IPS-20b (cell line): Measurements from ENCODE around the gene PRDM2.
A peak's percentile ranks its signal among the peaks of the same experiment; 100 is the strongest.

Experiments
- H3K27ac ChIP-seq: one replicate; pipeline ENCODE4 v1.5.1; 2013; ENCODE audit warnings: low read length
- H3K27me3 ChIP-seq: 2 replicates; pipeline ENCODE4 v1.6.1; 2013; ENCODE audit warnings: mild to moderate bottlenecking, low read length, inconsistent platforms; ENCODE audit not compliant: insufficient read depth
- H3K36me3 ChIP-seq: 2 replicates; pipeline ENCODE4 v1.6.1; 2013; ENCODE audit warnings: low read depth, mild to moderate bottlenecking, inconsistent platforms, low read length, moderate library complexity; ENCODE audit not compliant: insufficient read depth
- H3K4me1 ChIP-seq: 2 replicates; pipeline ENCODE4 v1.6.1; 2013; ENCODE audit warnings: mild to moderate bottlenecking, control low read depth, inconsistent platforms, low read length, moderate library complexity; ENCODE audit not compliant: insufficient read depth
- H3K4me3 ChIP-seq: 2 replicates; pipeline ENCODE4 v1.5.1; 2013; ENCODE audit warnings: mild to moderate bottlenecking, low read length, inconsistent platforms
- H3K9ac ChIP-seq: 2 replicates; pipeline ENCODE4 v1.6.1; 2013; ENCODE audit warnings: low read depth, mild to moderate bottlenecking, inconsistent platforms, low read length, moderate library complexity
- H3K9me3 ChIP-seq: 2 replicates; pipeline ENCODE4 v1.6.1; 2013; ENCODE audit warnings: mild to moderate bottlenecking, low read depth, low read length, inconsistent platforms; ENCODE audit not compliant: insufficient read depth

Gene PRDM2

DNA sequence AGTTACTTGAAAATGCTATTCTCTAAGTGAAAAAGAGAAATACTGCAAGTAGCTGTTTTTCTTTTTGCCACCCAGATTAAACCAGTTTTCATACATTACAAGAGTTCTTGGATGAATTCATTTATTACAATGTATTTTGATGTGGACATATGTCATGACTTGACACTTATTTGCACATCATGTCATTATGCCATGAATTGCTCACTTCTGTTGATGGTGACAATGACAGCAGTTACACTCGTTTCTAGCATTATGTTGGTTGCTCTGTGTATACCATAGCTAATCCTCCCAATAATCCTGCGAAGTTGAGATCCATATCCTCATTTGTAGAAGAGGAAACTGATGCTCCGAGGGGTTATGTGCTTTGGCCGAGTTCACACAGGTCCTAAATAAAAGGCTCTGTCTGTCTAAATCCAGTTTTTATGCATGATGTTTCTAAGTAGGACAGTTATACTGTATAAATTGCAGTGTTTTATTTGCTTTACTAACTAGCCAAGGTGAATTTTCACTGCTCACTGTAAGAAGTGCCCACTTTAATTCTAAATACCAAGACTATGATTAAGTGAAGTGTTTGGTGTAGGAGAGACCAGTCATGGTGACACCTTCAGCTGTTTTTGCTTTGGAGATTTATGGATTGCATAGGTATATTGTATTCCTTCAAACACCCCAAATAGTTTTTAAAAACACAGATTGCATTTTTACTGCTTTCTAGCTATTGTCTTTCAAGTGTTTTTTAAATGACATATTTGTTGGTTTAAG is 56.7 kb downstream of the PRDM2 start:
- Histone ChIP-seq H3K27ac (no peak overlapping the region), H3K9ac (no peak overlapping the region), H3K4me1 (peaks cover 32% of the 10 kb centered on the region), H3K27me3 (no peaks in the 10 kb centered on the region), H3K9me3 (no peaks in the 10 kb centered on the region), H3K4me3 (no peak overlapping the region), H3K36me3 (0 out of 2 replicates have a peak, but pooled peaks cover 7% of the 10 kb centered on the region)

DNA sequence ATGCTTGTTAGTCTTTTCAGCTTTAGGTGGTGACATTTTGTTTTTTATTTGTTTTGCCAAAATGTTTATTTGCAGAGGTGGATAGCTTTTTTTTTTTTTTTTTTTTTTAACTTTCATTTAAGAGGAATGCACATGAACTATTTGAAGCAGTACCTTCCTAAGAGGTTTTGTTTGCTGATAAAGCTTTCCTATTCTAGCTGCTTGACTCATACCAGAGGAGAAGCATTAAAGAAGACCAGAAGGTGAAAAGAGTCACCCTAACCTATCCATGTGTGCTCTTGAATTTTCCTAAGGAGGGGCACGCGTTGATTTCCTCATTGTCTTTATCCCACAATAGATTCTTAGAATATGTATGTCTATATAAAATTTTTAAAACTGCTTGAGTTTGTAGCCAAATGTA is 57.7 kb downstream of the PRDM2 start:
- no peak overlapping the region for H3K27ac ChIP-seq
- H3K4me3 ChIP-seq = no peak overlapping the region
- 0 out of 2 replicates have a peak, but pooled peaks cover 6% of the 10 kb centered on the region for H3K36me3 ChIP-seq
- H3K9ac ChIP-seq = no peak overlapping the region
- no peaks in the 10 kb centered on the region for H3K9me3 ChIP-seq
- H3K4me1 ChIP-seq = peaks cover 37% of the 10 kb centered on the region
- no peaks in the 10 kb centered on the region for H3K27me3 ChIP-seq

DNA sequence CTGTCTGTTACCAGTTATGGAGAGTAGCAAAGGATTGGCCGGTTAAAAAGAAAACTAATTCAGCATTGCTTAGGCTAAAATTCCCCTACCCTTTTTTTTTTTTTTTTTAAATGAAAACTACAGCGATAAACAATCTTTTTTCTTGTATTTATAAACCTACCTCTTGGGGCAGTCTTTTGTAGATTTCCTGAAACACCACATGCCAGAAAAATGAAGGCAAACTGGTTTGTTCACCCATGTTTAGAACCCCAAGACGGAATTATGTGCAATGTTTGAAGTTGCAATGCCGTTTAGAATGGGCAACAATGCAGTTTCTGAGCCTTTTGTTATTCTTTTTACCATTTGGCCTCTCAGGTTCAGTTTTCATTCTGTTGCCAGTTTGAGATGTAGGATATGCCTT is 59.1 kb downstream of the PRDM2 start:
- Histone ChIP-seq H3K9ac (no peak overlapping the region), H3K36me3 (no peaks in the 10 kb centered on the region), H3K4me3 (no peak overlapping the region), H3K9me3 (no peaks in the 10 kb centered on the region), H3K4me1 (peaks cover 44% of the 10 kb centered on the region), H3K27me3 (no peaks in the 10 kb centered on the region), H3K27ac (no peak overlapping the region)

DNA sequence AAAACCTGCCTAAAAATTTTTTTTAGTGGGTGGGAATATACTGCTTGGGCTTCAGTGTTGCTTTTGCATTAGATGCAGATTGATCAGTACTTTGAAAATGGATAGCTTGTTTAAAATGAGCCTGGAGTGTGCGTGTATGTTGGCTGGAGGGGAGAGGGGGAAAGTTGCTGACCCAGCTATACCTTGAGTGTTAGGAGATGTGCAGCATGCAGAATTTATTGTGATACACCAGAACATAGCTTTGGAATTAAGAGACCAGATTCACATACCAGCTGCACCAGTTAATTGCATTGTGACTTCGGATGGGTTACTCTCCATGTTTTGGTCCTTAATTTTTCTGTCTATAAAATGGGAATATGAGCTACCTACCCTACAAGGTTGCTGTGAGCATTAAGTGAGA is 60.4 kb downstream of the PRDM2 start:
- Histone ChIP-seq H3K27ac (no peak overlapping the region), H3K36me3 (no peaks in the 10 kb centered on the region), H3K27me3 (no peaks in the 10 kb centered on the region), H3K4me1 (peaks cover 55% of the 10 kb centered on the region), H3K9ac (no peak overlapping the region), H3K9me3 (no peaks in the 10 kb centered on the region), H3K4me3 (peak overlapping the region; percentile 1; the same call in 1 of the 2 replicates)

DNA sequence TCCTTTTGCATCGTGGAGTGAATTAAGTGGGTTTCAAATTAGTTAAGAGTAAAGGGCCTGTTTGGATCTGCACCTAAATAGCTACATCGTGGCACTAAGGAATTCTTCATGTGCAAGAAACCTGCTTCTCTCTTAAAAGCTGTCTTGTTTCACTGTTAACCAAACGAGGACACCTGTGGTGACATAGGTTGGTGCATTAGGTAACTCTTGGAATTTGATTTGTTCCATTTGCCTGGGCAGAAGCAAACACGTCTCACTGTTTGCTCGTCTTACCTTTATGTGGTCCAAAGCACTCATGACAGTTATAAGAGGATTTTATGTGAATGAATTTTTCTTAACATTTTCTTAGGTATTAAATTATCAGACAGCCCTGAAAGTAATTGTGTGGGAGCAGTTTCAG is 60.9 kb downstream of the PRDM2 start:
- H3K9ac ChIP-seq = no peak overlapping the region
- no peaks in the 10 kb centered on the region for H3K27me3 ChIP-seq
- no peaks in the 10 kb centered on the region for H3K9me3 ChIP-seq
- H3K27ac ChIP-seq = no peak overlapping the region
- H3K36me3 ChIP-seq = no peaks in the 10 kb centered on the region
- H3K4me1 ChIP-seq = peaks cover 55% of the 10 kb centered on the region
- H3K4me3 ChIP-seq = peak overlapping the region; percentile 1; the same call in 1 of the 2 replicates

DNA sequence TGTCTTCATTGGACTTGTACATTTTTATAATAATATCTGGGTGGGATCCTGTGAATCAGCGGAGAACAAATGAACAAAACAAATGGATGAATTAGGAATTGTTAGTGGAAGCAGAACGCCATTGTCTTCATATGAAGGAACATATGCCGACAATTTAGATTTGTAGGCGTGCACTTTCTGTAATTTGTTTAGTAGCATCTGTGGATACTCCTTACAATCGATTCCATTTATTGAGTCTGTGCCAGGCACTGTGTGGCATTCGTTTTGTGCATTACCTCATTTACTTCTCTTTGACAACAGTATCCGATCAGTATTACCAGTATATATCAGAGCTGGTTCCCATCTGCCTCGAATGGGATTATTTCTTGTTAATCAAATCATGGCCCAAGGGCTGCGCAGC is 61.9 kb downstream of the PRDM2 start:
- Histone ChIP-seq H3K4me3 (no peak overlapping the region), H3K36me3 (no peaks in the 10 kb centered on the region), H3K27ac (no peak overlapping the region)

DNA sequence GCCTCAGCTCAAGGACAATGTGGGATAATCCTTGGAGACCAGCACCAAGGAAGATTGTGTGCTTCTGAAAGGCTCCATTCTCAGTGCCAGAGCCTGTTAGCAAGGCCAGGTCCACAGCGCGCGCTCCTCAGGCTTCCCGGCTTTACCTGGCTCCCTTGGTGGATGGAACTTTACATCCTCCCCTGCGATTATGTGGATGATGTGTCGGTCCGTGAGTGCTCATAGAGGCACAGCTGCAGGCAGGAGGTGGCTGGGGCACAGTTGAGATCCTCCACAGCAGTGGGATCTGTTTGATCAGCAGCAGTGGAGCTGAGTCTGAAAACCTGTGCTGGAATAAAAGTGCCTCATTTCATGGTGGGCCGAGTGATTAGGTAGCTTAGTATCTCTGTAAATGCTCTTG is 62.7 kb downstream of the PRDM2 start:
- Histone ChIP-seq H3K27me3 (no peaks in the 10 kb centered on the region), H3K4me3 (no peak overlapping the region), H3K9ac (no peak overlapping the region), H3K36me3 (no peaks in the 10 kb centered on the region), H3K27ac (no peak overlapping the region), H3K4me1 (peaks cover 55% of the 10 kb centered on the region), H3K9me3 (no peaks in the 10 kb centered on the region)

More for the DNA sequence above, 61.9 kb downstream of the PRDM2 start:
- Histone ChIP-seq H3K9ac (no peak overlapping the region), H3K9me3 (no peaks in the 10 kb centered on the region), H3K27me3 (no peaks in the 10 kb centered on the region), H3K4me1 (peaks cover 55% of the 10 kb centered on the region)

DNA sequence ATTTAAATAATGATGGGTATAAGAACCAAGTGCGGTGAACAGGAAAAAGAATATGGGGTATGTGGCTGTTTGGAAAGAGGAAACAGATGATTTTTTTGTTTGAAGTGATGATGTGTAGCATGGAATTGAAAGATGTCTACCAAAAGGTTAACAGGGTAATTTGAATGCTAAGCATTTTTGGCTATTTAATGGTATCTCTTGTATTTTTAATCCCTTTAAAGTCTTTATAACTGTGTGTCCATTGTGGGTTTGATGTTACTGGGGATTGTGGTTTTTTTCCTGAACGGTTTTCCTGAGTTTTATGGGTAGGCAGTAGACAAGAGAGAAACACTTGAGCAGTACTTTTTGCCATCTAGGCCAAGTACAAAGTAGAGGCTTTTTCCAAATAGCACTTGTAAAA is 63.2 kb downstream of the PRDM2 start:
- H3K9ac ChIP-seq = no peak overlapping the region
- H3K4me1 ChIP-seq = peaks cover 55% of the 10 kb centered on the region
- H3K9me3 ChIP-seq = no peaks in the 10 kb centered on the region
- H3K36me3 ChIP-seq = no peaks in the 10 kb centered on the region
- no peaks in the 10 kb centered on the region for H3K27me3 ChIP-seq
- no peak overlapping the region for H3K27ac ChIP-seq
- no peak overlapping the region for H3K4me3 ChIP-seq

DNA sequence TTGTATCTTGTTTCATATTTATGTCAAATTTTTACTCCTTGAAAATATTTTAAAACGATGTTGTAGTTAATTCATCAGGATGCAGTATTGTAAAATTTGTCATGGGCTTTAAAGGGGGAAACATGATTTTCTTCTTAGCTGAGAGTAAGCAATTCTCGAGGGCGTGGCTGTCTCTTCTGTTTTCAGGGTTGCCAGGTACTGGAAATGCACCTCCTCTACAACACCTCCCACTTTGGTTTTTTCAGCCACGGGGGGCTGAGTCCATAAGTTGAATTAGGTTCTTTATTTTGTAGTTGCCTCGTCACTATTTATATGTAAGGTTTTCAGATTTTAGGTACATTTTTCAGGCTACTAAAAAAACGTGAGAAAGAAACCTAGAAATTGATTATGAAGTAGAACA is 64.0 kb downstream of the PRDM2 start:
- no peak overlapping the region for H3K27ac ChIP-seq
- no peaks in the 10 kb centered on the region for H3K27me3 ChIP-seq
- peaks cover 50% of the 10 kb centered on the region for H3K4me1 ChIP-seq
- no peak overlapping the region; the same call in 1 of the 2 replicates for H3K4me3 ChIP-seq
- no peak overlapping the region for H3K9ac ChIP-seq
- H3K9me3 ChIP-seq = no peaks in the 10 kb centered on the region
- no peaks in the 10 kb centered on the region for H3K36me3 ChIP-seq

DNA sequence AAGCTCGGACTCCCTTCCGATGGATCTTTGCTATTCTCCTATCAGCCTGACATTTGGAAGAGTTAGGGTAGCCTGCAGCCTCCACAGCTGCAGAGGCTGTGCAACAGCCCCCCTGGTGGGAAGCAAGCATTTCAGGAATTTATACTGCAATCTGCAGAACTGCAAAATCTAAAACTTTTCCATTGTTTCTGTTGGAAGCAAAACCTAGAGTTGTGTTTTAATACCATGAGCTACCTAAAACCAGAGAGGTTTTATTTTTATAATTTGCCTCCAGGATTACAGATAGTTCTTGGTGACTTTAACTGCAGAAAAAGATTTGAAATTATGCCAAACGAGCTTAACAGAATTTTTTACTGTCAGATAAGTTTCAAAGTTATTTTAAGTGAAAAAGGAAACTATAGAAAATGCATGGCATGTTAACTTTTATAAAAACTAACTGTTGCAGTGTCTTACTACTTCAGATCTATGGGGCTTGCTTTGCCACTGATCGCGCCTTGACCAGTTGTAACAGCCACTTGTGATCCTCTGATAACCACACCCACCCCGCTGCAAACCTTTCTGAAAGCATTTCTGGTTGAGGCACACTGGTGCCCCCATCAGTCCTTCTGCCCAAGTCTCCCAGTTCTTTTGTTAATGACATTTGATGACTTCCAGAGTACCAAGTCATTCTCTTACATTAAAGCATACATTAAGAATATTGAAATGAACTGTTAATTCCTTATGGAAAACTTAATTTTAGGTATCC is 64.8 kb downstream of the PRDM2 start:
- Histone ChIP-seq H3K4me1 (peaks cover 44% of the 10 kb centered on the region), H3K36me3 (no peaks in the 10 kb centered on the region), H3K4me3 (peak overlapping the region; percentile 42; the same call in 1 of the 2 replicates), H3K27me3 (no peaks in the 10 kb centered on the region), H3K27ac (no peak overlapping the region), H3K9me3 (no peaks in the 10 kb centered on the region), H3K9ac (no peak overlapping the region)

DNA sequence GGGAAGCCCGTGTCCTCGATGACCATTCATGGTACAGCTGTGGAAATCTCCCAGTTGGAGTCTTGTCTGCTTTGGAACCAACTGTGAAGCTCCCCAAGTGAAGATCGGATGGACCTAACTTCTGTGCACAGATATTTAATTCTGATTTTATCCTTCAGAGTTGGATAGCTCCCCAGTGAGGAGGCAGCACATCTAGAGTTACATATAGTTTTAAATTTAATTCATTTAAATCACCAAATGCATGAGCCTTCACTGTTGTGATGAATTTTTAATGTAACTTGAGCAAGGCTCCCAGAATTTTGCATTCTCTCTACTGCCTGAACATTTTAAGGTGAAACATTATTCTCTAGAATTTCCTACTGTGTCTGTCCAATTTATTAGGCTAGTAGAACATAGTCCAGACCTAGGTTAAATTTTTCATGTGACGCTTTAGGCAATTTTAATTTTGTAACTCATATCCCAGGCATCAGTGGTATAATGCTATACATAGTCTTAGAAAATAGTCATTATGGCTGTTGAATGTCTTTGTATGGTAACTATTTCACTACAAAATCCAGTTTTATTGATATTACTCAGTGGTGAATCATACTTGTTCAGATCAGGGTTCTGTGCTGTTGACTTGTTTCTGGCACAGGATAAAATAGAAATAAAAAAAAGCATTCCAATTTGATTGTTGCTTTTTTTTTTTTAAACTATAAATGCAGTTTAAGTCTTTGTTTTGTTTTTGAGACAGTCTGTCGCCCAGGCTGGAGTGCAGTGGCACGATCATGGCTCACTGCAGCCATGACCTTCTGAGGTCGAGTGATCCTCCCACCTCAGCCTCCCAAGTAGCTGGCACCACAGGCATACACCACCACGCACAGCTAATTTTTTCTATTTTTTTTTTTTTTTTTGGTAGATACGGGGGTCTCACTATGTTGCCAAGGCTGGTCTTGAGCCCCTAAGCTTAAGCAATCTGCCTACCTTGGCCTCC is 66.9 kb downstream of the PRDM2 start:
- Histone ChIP-seq H3K27ac (no peak overlapping the region), H3K27me3 (no peaks in the 10 kb centered on the region), H3K9ac (no peak overlapping the region), H3K9me3 (no peaks in the 10 kb centered on the region), H3K4me3 (no peak overlapping the region), H3K36me3 (no peaks in the 10 kb centered on the region), H3K4me1 (peaks cover 26% of the 10 kb centered on the region)
